Aorta (tissue), 5 donors: Measurements from ENCODE around the gene SH2D4B. TPM values are rescaled to one million over a fixed set of nuclear protein-coding genes. Genes with fewer than 3 reads are reported as not detected.

ENCODE experiments used
- ATAC-seq: fragments of 200-7000 bp; cut with Tn5 transposase; one replicate; pipeline ENCODE4 v1.9.1; 2022; ENCODE audit warnings: moderate library complexity; ENCODE audit not compliant: low FRiP score
- DNase-seq, 2 donors: peaks; one replicate each; pipeline ENCODE4 v3.0.0-alpha.2; 2020
- H3K27ac ChIP-seq, 2 donors: one replicate each; pipeline ENCODE4 v1.5.1; 2013; ENCODE audit warnings: low read length in 2 of 2, mild to moderate bottlenecking in 2 of 2, moderate library complexity in 2 of 2, control low read depth in 1 of 2, inconsistent platforms in 1 of 2, low read depth in 1 of 2
- H3K27me3 ChIP-seq, 2 donors: one replicate each; pipeline ENCODE4 v1.6.1; 2013; ENCODE audit warnings: control low read depth in 1 of 2, low read length in 1 of 2, mild to moderate bottlenecking in 1 of 2, moderate library complexity in 1 of 2; ENCODE audit not compliant: insufficient read depth in 2 of 2, control insufficient read depth in 1 of 2
- H3K36me3 ChIP-seq, 2 donors: one replicate each; pipeline ENCODE4 v1.6.1; 2013; ENCODE audit warnings: control low read depth in 1 of 2, low read length in 1 of 2, mild to moderate bottlenecking in 1 of 2; ENCODE audit not compliant: insufficient read depth in 2 of 2, control insufficient read depth in 1 of 2
- H3K4me1 ChIP-seq, 2 donors: one replicate each; pipeline ENCODE4 v1.6.1; 2013; ENCODE audit warnings: low read length in 2 of 2, control low read depth in 1 of 2, mild to moderate bottlenecking in 1 of 2, moderate library complexity in 1 of 2; ENCODE audit not compliant: insufficient read depth in 2 of 2, control insufficient read depth in 1 of 2
- H3K4me3 ChIP-seq, 2 donors: one replicate each; pipeline ENCODE4 v1.5.1; 2013; ENCODE audit warnings: low read length in 2 of 2, control low read depth in 1 of 2, mild to moderate bottlenecking in 1 of 2
- H3K9me3 ChIP-seq: one replicate; pipeline ENCODE4 v1.6.1; 2013; ENCODE audit warnings: mild to moderate bottlenecking, low read length; ENCODE audit not compliant: control insufficient read depth
- WGBS, 2 donors: extraction: QIAGEN DNeasy Blood & Tissue Kit; methylation state at CpG; one replicate each; pipeline ENCODE4 v1.1.7; 2013; 5-methylcytosine and 5-hydroxymethylcytosine counted together
- intact Hi-C, 2 donors: fragments of 100-400 bp; cut with DNase I; formaldehyde crosslinking; loops; one replicate each; pipeline versions ENCODE4 v1.14.2 to v1.15.0; 2022
- polyA plus RNA-seq, 2 donors: library from polyadenylated mRNA; stranded (reverse); fragments of 200-250 nt; gene quantifications; one replicate each; pipeline ENCODE4 v1.2.3, GENCODE V29; 2013
- total RNA-seq, 2 donors: library from RNA; stranded (reverse); fragmentation: NEBNext Ultra II Directional; extraction: Animal tissue kit (Norgen Biotek cat#: 25700); gene quantifications; one replicate each; pipeline ENCODE4 v1.2.1, GENCODE V29; 2021
- donor health status: healthy with polysubstance abuse.
- donor health status: Bipolar disorder and iron deficiency.
- donor health status: DM: no; HTN: no; CAD: no.
- donor health status: DM: no; HTN: no; CAD: no.
- donor health status: DM: yes; HTN: yes; CAD: no.

SH2D4B gene
- total and polyA plus RNA-seq, 4 donors, result 0.27 to 0.52 TPM; not detected in 2

GRCh38 chr10:80662429-80663261 is 124.9 kb downstream of the SH2D4B start:
- 5 to 7% methylated on average over 19 of the region's 19 CpGs for WGBS, 2 donors
- peak; percentile 92 for ATAC-seq
- peak; percentile 88 to 94 for DNase-seq
- Histone ChIP-seq H3K4me3 (peak overlapping the region in 1 of 2 donors; percentile 33), H3K4me1 (no peaks in the 10 kb centered on the region), H3K27ac (peak overlapping the region in 1 of 2 donors; percentile 82), H3K9me3 (no peaks in the 10 kb centered on the region), H3K27me3 (no peaks in the 10 kb centered on the region), H3K36me3 (no peaks in the 10 kb centered on the region)
- intact Hi-C loops, result loop anchor here (5.0 to 10.0 kb wide), 2 partner anchors 218 to 260 kb away; no protein-coding TSS in a partner anchor

GRCh38 chr10:80664071-80664680 is 126.5 kb downstream of the SH2D4B start:
- Histone ChIP-seq H3K27me3 (no peaks in the 10 kb centered on the region), H3K9me3 (no peaks in the 10 kb centered on the region), H3K4me3 (no peak overlapping the region), H3K36me3 (no peaks in the 10 kb centered on the region), H3K27ac (no peak overlapping the region), H3K4me1 (no peaks in the 10 kb centered on the region)
- intact Hi-C loops, result loop anchor here (2.0 to 10.0 kb wide), 3 partner anchors 219 to 261 kb away; no protein-coding TSS in a partner anchor
- DNase-seq, result peak; percentile 80 to 93
- peak; percentile 84 for ATAC-seq
- 27 to 34% methylated on average over 10 of the region's 10 CpGs for WGBS, 2 donors

GRCh38 chr10:80669485-80669884 is 131.8 kb downstream of the SH2D4B start:
- no peaks in the 10 kb centered on the region for H3K9me3 ChIP-seq
- 93 to 95% methylated on average over 2 of the region's 2 CpGs for WGBS, 2 donors
- H3K36me3 ChIP-seq, result no peaks in the 10 kb centered on the region
- no peaks in the 10 kb centered on the region for H3K4me1 ChIP-seq
- intact Hi-C loops, result loop anchor here in 1 of 2 donors (10.0 kb wide), 1 partner anchor 225 kb away; no protein-coding TSS in a partner anchor
- H3K27me3 ChIP-seq, result no peaks in the 10 kb centered on the region
- no peak for DNase-seq
- no peak for ATAC-seq
- no peak overlapping the region for H3K27ac ChIP-seq
- H3K4me3 ChIP-seq, result no peak overlapping the region

- DNase-seq, result no peak
- H3K4me3 ChIP-seq, result no peak overlapping the region
- peaks cover 1% of the 10 kb centered on the region for H3K9me3 ChIP-seq
Measured at GRCh38 chr10:80670774-80671173, 133.1 kb downstream of the SH2D4B start.

GRCh38 chr10:80671847-80672246 is 134.1 kb downstream of the SH2D4B start:
- no peaks in the 10 kb centered on the region for H3K36me3 ChIP-seq
- no peak for DNase-seq
- no peaks in the 10 kb centered on the region for H3K27me3 ChIP-seq
- no peak for ATAC-seq
- H3K4me1 ChIP-seq, result no peaks in the 10 kb centered on the region
- WGBS, 2 donors, result 81 to 84% methylated on average over 5 of the region's 5 CpGs
- intact Hi-C loops, result no loop called here
- H3K27ac ChIP-seq, result no peak overlapping the region
- H3K9me3 ChIP-seq, result peaks cover 1% of the 10 kb centered on the region
- H3K4me3 ChIP-seq, result no peak overlapping the region

More at GRCh38 chr10:80670774-80671173, 133.1 kb downstream of the SH2D4B start:
- Histone ChIP-seq H3K27me3 (no peaks in the 10 kb centered on the region), H3K36me3 (no peaks in the 10 kb centered on the region), H3K4me1 (no peaks in the 10 kb centered on the region), H3K27ac (no peak overlapping the region)
- 90 to 91% methylated on average over 6 of the region's 6 CpGs for WGBS, 2 donors
- ATAC-seq, result no peak
- intact Hi-C loops, result no loop called here

GRCh38 chr10:80672613-80673012 is 134.9 kb downstream of the SH2D4B start:
- WGBS, 2 donors, result 84 to 93% methylated on average over 3 of the region's 3 CpGs
- Histone ChIP-seq H3K9me3 (peaks cover 1% of the 10 kb centered on the region), H3K4me1 (no peaks in the 10 kb centered on the region), H3K27me3 (no peaks in the 10 kb centered on the region), H3K36me3 (no peaks in the 10 kb centered on the region), H3K4me3 (no peak overlapping the region), H3K27ac (no peak overlapping the region)
- intact Hi-C loops, result no loop called here
- no peak for ATAC-seq
- DNase-seq, result no peak

- Histone ChIP-seq H3K27me3 (no peaks in the 10 kb centered on the region), H3K4me3 (no peak overlapping the region), H3K4me1 (no peaks in the 10 kb centered on the region), H3K27ac (no peak overlapping the region), H3K9me3 (peaks cover 1% of the 10 kb centered on the region), H3K36me3 (no peaks in the 10 kb centered on the region)
- DNase-seq (no peak), ATAC-seq (no peak)
- 69 to 76% methylated on average over 1 of the region's 1 CpG for WGBS, 2 donors
- intact Hi-C loops, result no loop called here
Measured at GRCh38 chr10:80674809-80675208, 137.1 kb downstream of the SH2D4B start.

GRCh38 chr10:80681142-80681541 is 143.4 kb downstream of the SH2D4B start:
- no peaks in the 10 kb centered on the region for H3K4me1 ChIP-seq
- H3K27ac ChIP-seq, result no peak overlapping the region
- ATAC-seq (no peak), DNase-seq (no peak)
- intact Hi-C loops, result no loop called here
- no peaks in the 10 kb centered on the region for H3K27me3 ChIP-seq
- no peaks in the 10 kb centered on the region for H3K36me3 ChIP-seq
- no peaks in the 10 kb centered on the region for H3K9me3 ChIP-seq
- 84 to 91% methylated on average over 1 of the region's 1 CpG for whole genome bisulfite sequencing, 2 donors
- H3K4me3 ChIP-seq, result no peak overlapping the region
